GM19395 (cell line): ENCODE data around the gene PCDHB3.
"Not testable (repeated sequence)": the region's sequence is repeated elsewhere in the genome, so short reads cannot be mapped to it uniquely, and the experiment has no call there.

Experiments
- ATAC-seq: cut with Tn5 transposase; IDR thresholded peaks from one replicate; pipeline ENCODE4 v1.9.1; 2021; ENCODE audit warnings: mild to moderate bottlenecking, moderate library complexity; ENCODE audit not compliant: unreplicated experiment

The PCDHB3 gene

GRCh38 chr5:141100243-141100805 lies at the start of gene PCDHB3:
Gene PCDHB3 (plus strand): TSS chr5:141100473. CDS start chr5:141100650, 177 bp downstream.
- ATAC-seq: no peak

GRCh38 chr5:141050622-141051520 lies 49.4 kb upstream of the PCDHB3 start, which contains the start of gene PCDHB1:
Gene PCDHB1 (plus strand): TSS chr5:141051374. CDS start chr5:141051471, 97 bp downstream.
- ATAC-seq: no peak

GRCh38 chr5:141051521-141051866 lies 48.8 kb upstream of the PCDHB3 start:
- ATAC-seq: no peak

- ATAC-seq: no peak
These were observed 22.4 kb upstream of the PCDHB3 start for GRCh38 chr5:141077826-141078225.

GRCh38 chr5:141082228-141082627 lies 18.0 kb upstream of the PCDHB3 start:
- no peak for ATAC-seq

GRCh38 chr5:141084487-141084989 lies 15.7 kb upstream of the PCDHB3 start:
- peak; percentile 57 for ATAC-seq

- no peak for ATAC-seq
These were observed 5.6 kb upstream of the PCDHB3 start, which contains the start of gene PCDHB2 for GRCh38 chr5:141094481-141095262. Gene PCDHB2 (plus strand): TSS chr5:141094615. CDS start chr5:141094791, 176 bp downstream.

- ATAC-seq: no peak
These were observed 5.0 kb upstream of the PCDHB3 start for GRCh38 chr5:141095263-141095641.

- ATAC-seq: not testable (repeated sequence)
These were observed 4.1 kb upstream of the PCDHB3 start for GRCh38 chr5:141096181-141096580.

- not testable (repeated sequence) for ATAC-seq
These were observed 3.7 kb upstream of the PCDHB3 start for GRCh38 chr5:141096586-141096985.

GRCh38 chr5:141101059-141101458 lies 786 bp downstream of the PCDHB3 start:
- ATAC-seq: no peak

GRCh38 chr5:141102070-141102469 lies 1.8 kb downstream of the PCDHB3 start:
- ATAC-seq: not testable (repeated sequence)

- ATAC-seq: not testable (repeated sequence)
These were observed 2.2 kb downstream of the PCDHB3 start for GRCh38 chr5:141102471-141102870.

GRCh38 chr5:141105350-141105749 lies 5.1 kb downstream of the PCDHB3 start:
- ATAC-seq: no peak

- ATAC-seq: no peak
These were observed 19.0 kb downstream of the PCDHB3 start for GRCh38 chr5:141119250-141119649.

- ATAC-seq: no peak
These were observed 21.3 kb downstream of the PCDHB3 start, which contains the start of gene PCDHB4 for GRCh38 chr5:141121563-141121962. Gene PCDHB4 (plus strand): TSS chr5:141121818. CDS start chr5:141121999, 181 bp downstream.

GRCh38 chr5:141121985-141122384 lies 21.7 kb downstream of the PCDHB3 start:
- no peak for ATAC-seq

GRCh38 chr5:141123396-141124135 lies 23.3 kb downstream of the PCDHB3 start:
- not testable (repeated sequence) for ATAC-seq

GRCh38 chr5:141127305-141127704 lies 27.0 kb downstream of the PCDHB3 start:
- ATAC-seq: no peak

- no peak for ATAC-seq
These were observed 34.9 kb downstream of the PCDHB3 start, which contains the start of gene PCDHB5 for GRCh38 chr5:141135030-141135717. Gene PCDHB5 (plus strand): TSS chr5:141135206. CDS start chr5:141135435, 229 bp downstream.
